Measurements from ENCODE around the gene AQR.
"Not testable (repeated sequence)": the region's sequence is repeated elsewhere in the genome, so short reads cannot be mapped to it uniquely, and the experiment has no call there.

Gene AQR

GRCh38 chr15:34952481-34952880 lies 17.1 kb downstream of the AQR start:
- no peak for DNase-seq

DNA sequence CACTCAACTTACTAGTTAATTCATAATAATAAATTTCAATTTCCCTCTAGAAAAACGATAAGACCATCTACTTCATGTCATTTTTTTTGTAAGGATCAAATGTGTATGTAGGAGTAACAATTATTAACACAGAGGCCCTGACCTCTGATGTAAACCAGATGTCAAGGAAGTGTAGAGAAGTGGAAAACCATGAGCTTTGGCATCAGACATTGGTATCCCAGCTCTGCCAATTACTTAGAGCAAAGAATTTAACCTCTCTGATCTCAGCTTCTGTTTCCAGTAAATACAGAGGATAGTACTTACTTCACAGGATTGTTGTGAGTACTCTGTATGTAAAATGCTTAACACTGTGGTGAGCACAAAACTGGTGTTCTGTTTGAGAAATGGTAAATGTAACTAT lies 17.5 kb downstream of the AQR start:
- DNase-seq: no peak

- DNase-seq: no peak
Observed at GRCh38 chr15:34944936-34945335, 24.6 kb downstream of the AQR start.

GRCh38 chr15:34943711-34944110 lies 25.8 kb downstream of the AQR start:
- no peak for DNase-seq

DNA sequence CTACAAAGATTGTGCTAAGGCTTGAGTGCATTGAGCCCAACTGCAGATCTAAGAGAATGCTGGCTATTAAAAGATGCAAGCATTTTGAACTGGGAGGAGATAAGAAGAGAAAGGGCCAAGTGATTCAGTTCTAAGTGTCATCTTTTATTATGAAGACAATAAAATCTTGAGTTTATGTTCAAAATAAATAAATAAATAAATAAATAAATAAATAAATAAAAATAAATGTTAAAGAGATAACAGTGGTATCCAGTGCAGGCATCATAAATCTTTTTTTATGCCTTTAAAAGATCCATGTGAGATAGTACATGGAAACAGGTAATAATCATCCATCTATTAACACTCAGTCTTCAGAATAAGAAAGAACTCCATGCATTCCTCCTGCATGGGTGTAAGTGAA lies 26.3 kb downstream of the AQR start:
- not testable (repeated sequence) for DNase-seq

DNA sequence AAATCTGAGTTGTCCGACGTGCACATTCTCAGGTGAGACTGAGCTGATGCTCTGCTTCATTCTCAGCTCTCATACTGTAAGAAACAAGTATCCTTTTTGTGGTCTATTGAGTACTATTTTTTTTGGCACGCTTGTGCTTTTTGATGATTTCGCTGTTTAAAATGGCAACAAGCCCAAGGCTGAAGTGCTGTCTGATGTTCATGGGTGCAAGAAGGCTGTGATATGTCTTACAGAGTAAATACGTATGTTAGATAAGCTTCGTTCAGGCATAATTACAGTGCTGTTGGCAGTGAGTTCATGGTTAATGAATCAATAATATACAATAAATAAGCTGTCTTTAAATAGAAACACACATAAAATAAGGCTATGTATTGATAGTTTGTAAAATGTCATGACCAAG lies 27.2 kb downstream of the AQR start:
- no peak for DNase-seq

DNA sequence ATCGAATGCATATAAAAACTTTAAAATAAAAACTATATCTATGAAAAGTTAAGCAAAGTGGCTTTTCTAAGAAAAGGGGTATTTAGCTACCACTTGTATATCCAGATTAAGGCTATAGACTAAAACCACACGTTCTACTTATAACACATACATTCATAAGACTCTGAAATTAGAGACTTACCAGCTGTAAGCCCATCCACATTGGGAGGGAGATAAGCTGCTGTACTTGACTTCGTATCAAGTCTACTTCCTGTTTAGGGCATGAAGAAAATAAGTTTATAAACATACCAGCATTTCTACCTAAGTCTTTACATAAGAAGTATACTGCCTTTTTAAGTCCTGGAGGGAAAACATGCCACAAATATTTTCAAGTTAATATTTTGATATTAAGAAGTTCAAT lies 27.7 kb downstream of the AQR start:
- no peak for DNase-seq

GRCh38 chr15:34941185-34941698 lies 28.3 kb downstream of the AQR start:
- DNase-seq: no peak

DNA sequence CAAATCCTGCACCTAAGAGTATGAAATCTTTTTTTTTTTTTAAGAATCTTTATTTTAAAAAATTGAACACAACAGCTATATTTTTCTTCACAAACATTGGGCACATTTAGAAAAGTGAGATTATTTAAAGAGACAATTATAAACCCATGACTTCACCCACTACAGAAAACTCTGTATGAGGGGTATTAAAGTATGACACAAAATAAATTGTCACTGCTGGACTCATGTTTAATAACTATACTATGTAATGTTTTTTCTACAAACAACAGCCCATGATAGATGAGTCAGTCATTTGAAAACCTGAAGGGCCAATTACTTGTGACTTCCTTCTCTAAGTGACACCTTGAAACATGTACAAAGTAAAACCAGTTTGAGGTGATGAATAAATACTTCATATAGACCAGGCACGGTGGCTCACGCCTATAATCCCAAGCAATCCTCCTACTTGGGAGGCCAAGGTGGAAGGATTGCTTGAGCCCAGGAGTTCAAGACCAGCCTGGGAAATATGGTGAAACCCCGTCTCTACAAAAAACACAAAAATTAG lies 36.0 kb downstream of the AQR start:
- no peak for DNase-seq

- not testable (repeated sequence) for DNase-seq
Observed at GRCh38 chr15:34928349-34928748, 41.2 kb downstream of the AQR start.

DNA sequence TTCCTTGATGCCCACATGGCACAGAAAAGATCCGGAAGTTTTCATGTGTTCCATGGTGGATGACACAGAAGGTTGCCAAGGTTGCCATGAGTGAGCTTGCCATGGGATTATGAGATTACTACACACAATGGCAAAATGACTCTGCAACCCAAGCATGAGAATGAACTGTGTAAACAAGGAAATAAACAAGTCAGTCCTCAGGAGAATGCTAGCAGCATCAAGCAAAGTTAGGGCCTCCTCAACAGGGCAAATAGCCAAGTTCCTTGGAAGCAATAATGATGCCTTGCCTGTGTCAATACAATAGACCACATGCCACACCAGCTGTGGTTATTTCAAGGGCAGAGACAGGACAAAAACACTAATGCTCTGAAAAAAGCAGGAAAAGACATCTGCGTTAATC lies 41.8 kb downstream of the AQR start:
- no peak for DNase-seq

GRCh38 chr15:34914317-34914716 lies 55.2 kb downstream of the AQR start:
- DNase-seq: no peak

DNA sequence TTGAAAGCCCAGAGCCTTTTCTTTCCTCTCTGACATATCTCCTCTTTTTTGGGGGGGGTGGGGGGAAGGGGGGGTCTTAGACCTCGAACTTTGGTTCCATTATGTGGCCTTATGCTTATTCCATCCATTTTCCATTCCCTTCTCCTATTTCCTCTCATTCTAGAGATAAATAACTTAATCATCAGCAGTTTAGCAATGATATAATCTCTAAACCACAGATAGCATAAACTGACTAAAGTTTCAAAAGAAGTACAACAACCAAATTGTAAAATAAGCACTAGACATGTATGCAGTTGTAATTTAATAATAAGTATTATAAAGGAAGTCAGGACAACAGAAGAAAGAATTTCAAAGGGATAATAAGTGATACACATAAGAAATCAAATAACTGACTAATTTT lies 64.5 kb downstream of the AQR start:
- DNase-seq: no peak

DNA sequence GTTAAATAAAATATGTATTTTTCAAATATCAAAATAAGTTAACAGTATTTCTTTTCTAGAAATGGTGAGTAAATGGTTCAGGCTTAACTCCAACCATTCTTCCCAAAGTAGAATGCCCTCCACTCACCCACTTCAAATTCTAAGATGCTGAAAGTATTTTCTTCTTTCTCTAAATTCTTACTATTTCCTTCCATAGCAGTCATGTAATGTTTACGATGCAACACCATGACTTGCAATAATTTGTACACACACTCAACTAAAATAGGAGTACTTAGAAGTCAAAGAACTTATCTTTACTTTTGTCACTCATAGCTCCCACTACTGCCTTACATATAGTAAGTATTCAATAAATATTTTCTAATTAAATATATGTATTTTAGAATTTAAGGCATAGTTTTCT lies 65.0 kb downstream of the AQR start:
- DNase-seq: no peak

DNA sequence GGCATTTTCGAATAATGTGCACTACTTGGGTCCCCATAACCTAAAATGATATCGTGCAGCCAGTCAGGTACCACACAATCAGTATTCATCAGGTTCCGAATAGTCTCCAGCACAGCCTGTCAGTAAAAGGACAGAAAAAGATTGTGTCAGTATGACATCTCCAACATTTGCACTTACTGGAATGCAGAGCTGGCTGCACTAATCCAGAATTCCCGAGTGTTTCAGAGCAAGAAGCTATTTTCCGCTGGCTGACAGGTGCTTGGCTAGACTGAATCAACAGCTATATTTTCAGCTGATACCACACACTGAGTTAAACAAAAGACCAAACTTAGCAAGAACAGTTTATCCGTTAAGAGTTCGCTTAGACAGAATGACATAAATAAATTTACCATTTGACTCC lies 68.8 kb downstream of the AQR start:
- DNase-seq: no peak

DNA sequence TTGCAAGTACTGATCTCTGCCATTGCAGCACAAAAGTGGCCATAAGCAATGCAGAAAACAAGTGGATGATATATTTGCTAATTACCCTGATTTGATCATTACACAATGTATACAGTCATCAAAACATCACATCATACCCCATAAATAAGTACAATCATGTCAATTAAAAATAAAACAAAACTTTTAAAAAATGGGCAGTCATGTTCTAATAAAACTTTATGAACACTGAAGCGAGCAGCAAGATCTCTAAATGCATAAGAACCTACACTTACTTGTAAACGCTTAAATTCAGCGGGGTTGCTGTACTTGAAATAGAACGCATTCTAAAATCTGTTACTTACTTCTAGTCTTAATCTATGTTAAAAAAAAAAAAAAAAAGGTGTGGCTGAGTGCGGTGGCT lies 73.4 kb downstream of the AQR start:
- no peak for DNase-seq

DNA sequence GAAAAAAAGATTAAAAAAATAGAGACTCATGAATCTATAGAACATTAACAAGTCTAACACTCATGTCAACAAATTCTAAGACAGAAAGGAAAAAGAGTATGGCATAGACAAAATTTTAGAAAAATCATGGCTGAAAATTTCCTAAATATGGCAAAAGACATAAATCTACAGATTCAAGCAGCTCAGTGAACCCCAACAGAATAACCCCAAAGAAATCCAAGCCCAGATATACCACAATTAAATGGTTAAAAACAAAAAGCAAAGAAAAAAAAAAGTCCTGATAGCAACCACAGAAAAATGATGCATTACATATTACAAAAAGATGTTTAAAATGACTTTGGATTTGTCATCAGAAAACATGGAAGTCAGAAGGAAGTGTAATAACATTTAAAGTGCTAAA lies 75.6 kb downstream of the AQR start:
- DNase-seq: no peak

GRCh38 chr15:34892963-34893591 lies 76.5 kb downstream of the AQR start:
- DNase-seq: no peak

GRCh38 chr15:34890424-34890823 lies 79.1 kb downstream of the AQR start:
- DNase-seq: no peak

DNA sequence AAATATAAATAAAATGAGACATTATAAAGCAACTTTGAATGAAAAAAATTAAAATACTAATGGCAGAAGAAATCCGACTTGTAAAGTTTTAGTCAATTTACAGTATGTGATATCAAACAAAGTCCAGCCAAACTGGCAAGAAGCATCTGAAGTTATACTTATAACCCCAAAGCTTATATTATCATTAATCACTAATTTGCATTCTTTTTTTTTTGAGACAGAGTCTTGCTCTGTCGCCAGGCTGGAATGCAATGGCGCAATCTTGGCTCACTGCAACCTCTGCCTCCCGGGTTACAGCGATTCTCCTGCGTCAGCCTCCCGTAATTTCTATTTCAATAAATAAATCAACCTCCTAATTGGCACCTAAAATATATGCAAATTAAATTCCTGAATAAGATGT lies 80.1 kb downstream of the AQR start:
- no peak for DNase-seq

DNA sequence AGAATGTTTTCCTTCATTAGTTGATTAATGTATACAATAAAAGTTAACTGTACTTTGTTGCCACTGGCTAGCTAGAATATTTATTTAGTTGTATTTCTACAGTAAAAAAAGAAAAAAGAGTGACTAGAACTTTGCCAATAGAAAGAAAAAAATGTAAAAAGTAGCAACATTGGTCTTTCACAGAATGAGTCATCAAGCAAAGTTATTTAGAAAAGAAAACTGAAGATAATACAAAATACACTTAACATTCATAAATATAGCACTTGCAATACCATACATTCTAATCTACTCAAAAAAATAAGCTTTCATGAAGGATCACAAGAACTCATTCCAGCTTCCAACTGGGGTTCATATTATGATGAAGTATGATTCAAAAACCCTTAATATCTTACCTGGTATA lies 83.4 kb downstream of the AQR start:
- no peak for DNase-seq

- no peak for DNase-seq
Observed at GRCh38 chr15:34883633-34884032, 85.9 kb downstream of the AQR start.

GRCh38 chr15:34883042-34883441 lies 86.5 kb downstream of the AQR start:
- DNase-seq: no peak

- no peak for DNase-seq
Observed at GRCh38 chr15:34879107-34879506, 90.4 kb downstream of the AQR start.

DNA sequence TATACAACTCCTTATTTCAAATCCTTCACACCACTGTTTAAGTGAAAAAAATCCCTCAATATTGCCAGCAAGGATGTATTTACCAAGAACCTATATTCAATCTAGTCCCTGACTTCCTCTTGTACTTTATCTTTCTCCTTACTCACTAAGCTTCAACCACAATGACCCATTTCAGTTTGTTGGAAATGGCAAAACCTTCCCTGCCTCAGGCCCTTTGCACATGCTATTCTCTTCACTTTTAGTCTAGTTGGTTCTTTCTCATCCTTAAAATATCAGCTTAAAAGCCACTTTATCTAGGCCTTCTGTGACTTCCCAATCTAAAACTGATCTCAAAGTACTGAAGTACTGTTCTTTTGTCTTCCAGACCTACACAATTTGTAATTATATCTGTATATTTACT lies 92.9 kb downstream of the AQR start:
- no peak for DNase-seq
